ENCODE measurements around the gene P4HA1.
"Not testable (repeated sequence)": the region's sequence is repeated elsewhere in the genome, so short reads cannot be mapped to it uniquely, and the experiment has no call there.

P4HA1 gene

DNA sequence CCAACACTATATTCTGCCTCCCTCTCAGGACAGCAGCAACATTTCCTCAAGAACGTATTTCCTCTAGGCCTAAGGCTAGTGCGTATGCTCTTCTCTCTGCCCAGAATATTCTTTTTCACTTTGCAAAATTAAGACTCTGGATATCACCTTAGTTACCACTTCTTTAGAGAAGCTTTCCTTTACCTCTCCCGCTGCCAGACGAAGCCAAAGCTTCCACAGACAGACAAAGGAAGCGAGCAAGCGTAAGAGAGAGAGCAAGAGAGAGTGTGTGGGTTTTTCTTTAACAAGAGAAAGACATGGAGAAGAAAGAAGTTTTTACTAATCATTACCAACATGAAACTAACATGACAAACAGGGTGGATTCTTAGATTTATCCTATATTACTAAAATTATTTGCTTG lies 64.1 kb downstream of the P4HA1 start:
- TF ChIP-seq ZFX (IDR thresholded peaks at IDR 0.05; ENCODE audit: borderline replicate concordance), result no peak
- TF ChIP-seq, protein P1, sequence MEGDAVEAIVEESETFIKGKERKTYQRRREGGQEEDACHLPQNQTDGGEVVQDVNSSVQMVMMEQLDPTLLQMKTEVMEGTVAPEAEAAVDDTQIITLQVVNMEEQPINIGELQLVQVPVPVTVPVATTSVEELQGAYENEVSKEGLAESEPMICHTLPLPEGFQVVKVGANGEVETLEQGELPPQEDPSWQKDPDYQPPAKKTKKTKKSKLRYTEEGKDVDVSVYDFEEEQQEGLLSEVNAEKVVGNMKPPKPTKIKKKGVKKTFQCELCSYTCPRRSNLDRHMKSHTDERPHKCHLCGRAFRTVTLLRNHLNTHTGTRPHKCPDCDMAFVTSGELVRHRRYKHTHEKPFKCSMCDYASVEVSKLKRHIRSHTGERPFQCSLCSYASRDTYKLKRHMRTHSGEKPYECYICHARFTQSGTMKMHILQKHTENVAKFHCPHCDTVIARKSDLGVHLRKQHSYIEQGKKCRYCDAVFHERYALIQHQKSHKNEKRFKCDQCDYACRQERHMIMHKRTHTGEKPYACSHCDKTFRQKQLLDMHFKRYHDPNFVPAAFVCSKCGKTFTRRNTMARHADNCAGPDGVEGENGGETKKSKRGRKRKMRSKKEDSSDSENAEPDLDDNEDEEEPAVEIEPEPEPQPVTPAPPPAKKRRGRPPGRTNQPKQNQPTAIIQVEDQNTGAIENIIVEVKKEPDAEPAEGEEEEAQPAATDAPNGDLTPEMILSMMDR (IDR thresholded peaks at IDR 0.05), result no peak

DNA sequence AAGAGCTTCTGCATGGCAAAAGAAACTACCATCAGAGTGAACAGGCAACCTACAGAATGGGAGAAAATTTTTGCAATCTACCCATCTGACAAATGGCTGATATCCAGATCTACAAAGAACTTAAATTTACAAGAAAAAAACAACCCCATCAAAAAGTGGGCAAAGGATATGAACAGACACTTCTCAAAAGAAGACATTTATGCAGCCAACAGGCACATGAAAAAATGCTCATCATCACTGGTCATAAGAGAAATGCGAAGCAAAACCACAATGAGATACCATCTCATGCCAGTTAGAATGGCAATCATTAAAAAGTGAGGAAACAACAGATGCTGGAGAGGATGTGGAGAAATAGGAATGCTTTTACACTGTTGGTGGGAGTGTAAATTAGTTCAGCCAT lies 70.0 kb downstream of the P4HA1 start:
- not testable (repeated sequence) for H3K27ac ChIP-seq

More for the DNA sequence above, 64.1 kb downstream of the P4HA1 start:
- H3K27ac ChIP-seq, result no peak overlapping the region

DNA sequence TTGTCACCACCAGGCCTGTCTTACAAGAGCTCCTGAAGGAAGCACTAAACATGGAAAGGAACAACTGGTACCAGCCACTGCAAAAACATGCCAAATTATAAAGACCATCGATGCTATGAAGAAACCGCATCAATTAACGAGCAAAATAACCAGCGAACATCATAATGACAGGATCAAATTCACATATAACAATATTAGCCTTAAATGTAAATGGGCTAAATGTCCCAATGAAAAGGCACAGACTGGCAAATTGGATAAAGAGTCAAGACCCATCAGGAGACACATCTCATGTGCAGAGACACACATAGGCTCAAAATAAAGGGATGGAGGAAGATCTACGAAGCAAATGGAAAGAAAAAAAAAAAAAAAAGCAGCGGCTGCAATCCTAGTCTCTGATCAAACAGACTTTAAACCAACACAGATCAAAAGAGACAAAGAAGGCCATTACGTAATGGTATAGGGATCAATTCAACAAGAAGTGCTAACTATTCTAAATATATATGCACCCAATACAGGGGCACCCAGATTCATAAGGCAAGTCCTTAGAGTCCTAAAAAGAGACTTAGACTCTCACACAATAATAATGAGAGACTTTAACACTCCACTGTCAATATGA lies 73.1 kb downstream of the P4HA1 start:
- not testable (repeated sequence) for H3K27ac ChIP-seq

DNA sequence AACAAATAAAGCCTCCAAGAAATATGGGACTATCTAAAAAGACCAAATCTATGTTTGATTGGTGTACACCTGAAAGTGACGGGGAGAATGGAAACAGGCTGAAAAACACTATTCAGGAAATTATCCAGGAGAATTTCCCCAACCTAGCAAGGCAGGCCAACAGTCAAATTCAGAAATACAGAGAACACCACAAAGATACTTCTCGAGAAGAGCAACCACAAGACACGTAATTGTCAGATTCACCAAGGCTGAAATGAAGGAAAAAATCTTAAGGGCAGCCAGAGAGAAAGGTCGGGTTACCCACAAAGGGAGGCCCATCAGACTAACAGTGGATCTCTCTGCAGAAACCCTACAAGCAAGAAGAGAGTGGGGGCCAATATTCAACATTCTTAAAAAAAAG lies 73.7 kb downstream of the P4HA1 start:
- H3K27ac ChIP-seq, result not testable (repeated sequence)

DNA sequence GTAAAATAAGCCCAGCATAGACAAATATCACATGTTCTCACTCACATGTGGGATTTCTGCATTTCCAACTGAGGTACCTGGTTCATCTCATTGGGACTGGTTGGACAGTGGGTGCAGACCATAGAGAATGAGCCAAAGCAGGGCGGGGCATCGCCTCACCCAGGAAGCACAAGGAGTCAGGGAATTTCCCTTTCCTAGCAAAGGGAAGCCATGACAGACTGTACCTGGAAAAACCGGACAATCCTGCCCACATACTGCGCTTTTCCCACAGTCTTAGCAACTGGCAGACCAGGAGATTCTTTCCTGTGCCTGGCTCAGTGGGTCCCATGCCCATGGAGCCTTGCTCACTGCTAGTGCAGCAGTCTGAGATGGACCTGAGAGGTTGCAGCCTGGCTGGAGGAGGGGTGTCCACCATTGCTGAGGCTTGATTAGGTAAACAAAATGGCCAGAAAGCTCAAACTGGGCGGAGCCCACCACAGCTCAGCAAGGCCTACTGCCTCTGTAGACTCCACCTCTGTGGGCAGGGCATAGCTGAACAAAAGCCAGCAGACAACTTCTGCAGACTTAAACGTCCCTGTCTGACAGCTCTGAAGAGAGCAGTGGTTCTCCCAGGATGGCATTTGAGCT lies 75.0 kb downstream of the P4HA1 start:
- not testable (repeated sequence) for H3K27ac ChIP-seq

DNA sequence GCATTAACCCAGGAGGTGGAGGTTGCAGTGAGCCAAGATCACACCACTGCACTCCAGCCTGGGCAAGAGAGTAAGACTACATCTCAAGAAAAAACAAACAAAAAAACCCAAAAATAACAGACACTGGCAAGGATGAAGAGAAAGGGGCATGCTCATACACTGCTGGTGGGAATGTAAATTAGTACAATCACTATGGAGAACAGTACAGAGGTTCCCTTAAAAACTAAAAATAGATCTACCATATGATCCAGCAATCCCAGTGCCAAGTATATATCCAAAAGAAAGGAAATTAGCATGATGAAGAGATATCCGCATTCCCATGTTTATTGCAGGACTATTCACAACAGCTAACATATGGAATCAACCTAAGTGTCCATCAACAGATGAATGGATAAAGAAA lies 75.6 kb downstream of the P4HA1 start:
- no peak overlapping the region for H3K27ac ChIP-seq
- no peak for TF ChIP-seq ZFX (IDR thresholded peaks at IDR 0.05; ENCODE audit: borderline replicate concordance)
- TF ChIP-seq, protein P1 (IDR thresholded peaks at IDR 0.05), result no peak

DNA sequence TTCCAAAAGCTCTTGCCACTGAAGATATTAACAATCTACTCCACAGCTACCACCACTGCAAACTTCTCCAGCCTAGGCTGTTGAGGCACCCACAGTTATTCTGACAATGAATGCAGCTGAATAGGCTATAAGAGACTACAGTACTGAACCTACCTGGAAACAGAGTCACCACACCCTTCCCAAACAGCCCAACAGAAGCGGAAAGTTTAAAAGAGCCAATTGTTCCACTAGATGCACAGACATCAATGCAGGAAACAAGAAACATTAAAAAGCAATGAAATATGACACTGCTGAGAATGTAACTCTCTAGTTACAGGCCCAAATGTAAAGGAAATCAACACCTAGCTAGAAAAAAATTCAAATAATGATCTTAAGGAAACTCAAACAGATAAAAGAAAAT lies 77.6 kb downstream of the P4HA1 start:
- no peak overlapping the region for H3K27ac ChIP-seq
- TF ChIP-seq, protein P1 (IDR thresholded peaks at IDR 0.05), result no peak
- no peak for TF ChIP-seq ZFX (IDR thresholded peaks at IDR 0.05; ENCODE audit: borderline replicate concordance)

DNA sequence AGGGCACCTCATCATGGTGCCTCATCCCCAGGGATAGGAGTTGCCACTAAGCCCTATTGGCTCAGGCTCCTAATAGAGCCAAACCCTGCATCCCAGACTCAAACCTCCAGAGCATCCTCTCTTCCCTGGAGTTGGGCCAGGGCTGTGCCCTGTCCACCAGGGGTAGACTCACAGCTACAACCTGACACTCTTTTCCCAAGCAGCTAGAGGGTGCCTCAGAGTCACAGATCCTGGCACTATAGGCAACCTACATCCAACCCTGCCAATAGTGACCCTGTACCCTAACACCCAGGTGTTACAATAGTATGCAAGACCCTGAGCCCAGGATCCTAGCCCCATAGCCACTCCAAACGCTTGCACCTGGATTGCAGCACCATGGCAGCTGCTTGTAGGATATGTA lies 78.0 kb downstream of the P4HA1 start:
- no peak overlapping the region for H3K27ac ChIP-seq
- TF ChIP-seq, protein P1 (IDR thresholded peaks at IDR 0.05), result no peak
- TF ChIP-seq ZFX (IDR thresholded peaks at IDR 0.05; ENCODE audit: borderline replicate concordance), result no peak

DNA sequence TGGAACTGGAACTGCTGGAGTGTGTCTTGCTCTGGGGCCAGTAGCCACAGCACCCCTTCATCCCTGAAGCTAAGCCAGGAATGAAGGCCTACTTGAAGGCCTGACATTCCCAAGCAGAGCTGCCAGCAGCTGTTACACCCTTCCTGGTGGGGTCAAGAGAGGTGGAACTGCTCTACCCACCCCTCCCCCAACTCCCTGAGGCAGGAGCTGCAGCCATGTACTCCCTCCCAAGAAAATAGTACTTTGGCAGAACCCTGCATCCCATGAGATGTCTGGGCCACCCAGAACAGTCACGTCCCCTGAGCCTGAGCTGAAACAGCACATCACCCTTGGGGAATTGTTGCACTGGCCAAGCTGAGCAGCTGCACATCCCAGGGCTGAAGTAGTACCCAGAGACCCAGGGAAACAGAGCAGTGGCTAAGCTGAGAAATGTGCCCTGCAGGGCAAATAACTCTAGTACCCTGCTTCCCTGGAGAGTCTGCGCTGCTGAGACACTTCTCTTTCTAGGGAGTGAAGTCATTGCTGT lies 78.6 kb downstream of the P4HA1 start:
- H3K27ac ChIP-seq, result no peak overlapping the region
- TF ChIP-seq, protein P1 (IDR thresholded peaks at IDR 0.05), result no peak
- no peak for TF ChIP-seq ZFX (IDR thresholded peaks at IDR 0.05; ENCODE audit: borderline replicate concordance)

Data from 22Rv1 (cell line).